GM12878 (cell line): Measurements from ENCODE around the gene NDUFS6. TPM values are rescaled to one million over a fixed set of nuclear protein-coding genes. Genes with fewer than 3 reads are reported as not detected.
A peak's percentile ranks its signal among the peaks of the same experiment; 100 is the strongest.

Source experiments
- BACH1 ChIP-seq: fragments of 450-650 bp; IDR thresholded peaks from 2 replicates; pipeline ENCODE4 v1.6.1; 2017; ENCODE audit warnings: mild to moderate bottlenecking, borderline replicate concordance
- CBX3 ChIP-seq: fragments of 200-600 bp; sonication (generic); IDR thresholded peaks from 2 replicates; pipeline ENCODE4 v1.6.1; 2016; ENCODE audit warnings: low read depth, borderline replicate concordance
- CREM ChIP-seq: IDR thresholded peaks from 2 replicates; pipeline ENCODE4 v1.6.1; 2014; ENCODE audit warnings: antibody characterized with exemption, low read depth
- ELK1 ChIP-seq: IDR thresholded peaks from 2 replicates; pipeline ENCODE4 v1.6.1; 2012; ENCODE audit warnings: low read depth, low read length, improper control_type of control experiment
- ESRRA ChIP-seq: IDR thresholded peaks from 2 replicates; pipeline ENCODE4 v1.6.1; 2012; ENCODE audit warnings: mild to moderate bottlenecking, low read length, improper control_type of control experiment
- FOXK2 ChIP-seq: fragments of 450-650 bp; IDR thresholded peaks from 2 replicates; pipeline ENCODE4 v1.6.1; 2017; ENCODE audit warnings: mild to moderate bottlenecking, moderate library complexity
- FOXM1 ChIP-seq: IDR thresholded peaks from 2 replicates; pipeline ENCODE4 v1.6.1; 2012; ENCODE audit warnings: low read depth, mild to moderate bottlenecking, inconsistent platforms, low read length, moderate library complexity
- MAX ChIP-seq: IDR thresholded peaks from 2 replicates; pipeline ENCODE4 v1.6.1; 2012; ENCODE audit warnings: low read depth, low read length, improper control_type of control experiment
- SIN3A ChIP-seq: IDR thresholded peaks from 2 replicates; pipeline ENCODE4 v1.6.1; 2012; ENCODE audit warnings: low read depth, low read length, improper control_type of control experiment
- SMAD1 ChIP-seq: fragments of 450-650 bp; IDR thresholded peaks from 2 replicates; pipeline ENCODE4 v1.6.1; 2018; ENCODE audit warnings: mild to moderate bottlenecking, low read depth; ENCODE audit not compliant: partially characterized antibody
- SRF ChIP-seq, 2 experiments: IDR thresholded peaks; 2 replicates each; pipeline ENCODE4 v1.6.1; 2011; ENCODE audit warnings: low read depth in 2 of 2, low read length in 2 of 2, mild to moderate bottlenecking in 1 of 2, moderate library complexity in 1 of 2
- TAF1 ChIP-seq: IDR thresholded peaks from 2 replicates; pipeline ENCODE4 v1.6.1; 2011; ENCODE audit warnings: mild to moderate bottlenecking, low read depth, low read length, borderline replicate concordance
- YY1 ChIP-seq: IDR thresholded peaks from 2 replicates; pipeline ENCODE4 v1.6.1; 2011; ENCODE audit warnings: low read depth, mild to moderate bottlenecking, low read length
- ZBTB33 ChIP-seq: fragments of 450-650 bp; IDR thresholded peaks from 2 replicates; pipeline ENCODE4 v1.6.1; 2017; ENCODE audit warnings: mild to moderate bottlenecking
- polyA plus RNA-seq, 11 experiments: library from polyadenylated mRNA; depleted of rRNA in 4 of 11; unstranded in 6 of 11; stranded (reverse) in 5 of 11; fragments of >200 nt; fragmentation: Nextera tagmentation in 4 of 11; fragmentation: Illumina TruSeq in 1 of 11; extraction: Ambion mirVana in 4 of 11; extraction: Trizol in 1 of 11; gene quantifications; 1 replicate in 1 of 11; 2 replicates in 10 of 11; pipeline versions ENCODE4 v1.2.1 to v1.2.3, GENCODE V29; 2011 to 2016; ENCODE audit warnings: inconsistent platforms in 2 of 11, missing spikeins in 2 of 11, low read depth in 1 of 11
- total RNA-seq, 4 experiments: library from RNA; depleted of rRNA in 3 of 4; stranded (reverse); fragments of >200 nt in 3 of 4; fragmentation: Illumina TruSeq in 1 of 4; extraction: Trizol in 1 of 4; gene quantifications; 2 replicates each; pipeline versions ENCODE4 v1.2.1 to v1.2.3, GENCODE V29; 2013 to 2021
- TF ChIP-seq, protein P1 (sequence below): fragments of 450-650 bp; IDR thresholded peaks from 2 replicates; pipeline ENCODE4 v1.6.1; 2017; ENCODE audit warnings: mild to moderate bottlenecking, moderate library complexity
- TF ChIP-seq, protein P2 (sequence below): IDR thresholded peaks from 2 replicates; pipeline ENCODE4 v1.6.1; 2012; ENCODE audit warnings: low read depth, low read length, improper control_type of control experiment
- TF ChIP-seq, protein P3 (sequence below): fragments of 450-650 bp; formaldehyde crosslinking; IDR thresholded peaks from 2 replicates; pipeline ENCODE4 v1.4.0; 2022; ENCODE audit warnings: mild to moderate bottlenecking, moderate library complexity

NDUFS6 gene
- total and polyA plus RNA-seq, 10 of the 15 experiments (the other 5 are each of a cell fraction or from before 2014, with no cell fraction given): 20.7 to 213 (median 58.3) TPM

- TF ChIP-seq, protein P1, sequence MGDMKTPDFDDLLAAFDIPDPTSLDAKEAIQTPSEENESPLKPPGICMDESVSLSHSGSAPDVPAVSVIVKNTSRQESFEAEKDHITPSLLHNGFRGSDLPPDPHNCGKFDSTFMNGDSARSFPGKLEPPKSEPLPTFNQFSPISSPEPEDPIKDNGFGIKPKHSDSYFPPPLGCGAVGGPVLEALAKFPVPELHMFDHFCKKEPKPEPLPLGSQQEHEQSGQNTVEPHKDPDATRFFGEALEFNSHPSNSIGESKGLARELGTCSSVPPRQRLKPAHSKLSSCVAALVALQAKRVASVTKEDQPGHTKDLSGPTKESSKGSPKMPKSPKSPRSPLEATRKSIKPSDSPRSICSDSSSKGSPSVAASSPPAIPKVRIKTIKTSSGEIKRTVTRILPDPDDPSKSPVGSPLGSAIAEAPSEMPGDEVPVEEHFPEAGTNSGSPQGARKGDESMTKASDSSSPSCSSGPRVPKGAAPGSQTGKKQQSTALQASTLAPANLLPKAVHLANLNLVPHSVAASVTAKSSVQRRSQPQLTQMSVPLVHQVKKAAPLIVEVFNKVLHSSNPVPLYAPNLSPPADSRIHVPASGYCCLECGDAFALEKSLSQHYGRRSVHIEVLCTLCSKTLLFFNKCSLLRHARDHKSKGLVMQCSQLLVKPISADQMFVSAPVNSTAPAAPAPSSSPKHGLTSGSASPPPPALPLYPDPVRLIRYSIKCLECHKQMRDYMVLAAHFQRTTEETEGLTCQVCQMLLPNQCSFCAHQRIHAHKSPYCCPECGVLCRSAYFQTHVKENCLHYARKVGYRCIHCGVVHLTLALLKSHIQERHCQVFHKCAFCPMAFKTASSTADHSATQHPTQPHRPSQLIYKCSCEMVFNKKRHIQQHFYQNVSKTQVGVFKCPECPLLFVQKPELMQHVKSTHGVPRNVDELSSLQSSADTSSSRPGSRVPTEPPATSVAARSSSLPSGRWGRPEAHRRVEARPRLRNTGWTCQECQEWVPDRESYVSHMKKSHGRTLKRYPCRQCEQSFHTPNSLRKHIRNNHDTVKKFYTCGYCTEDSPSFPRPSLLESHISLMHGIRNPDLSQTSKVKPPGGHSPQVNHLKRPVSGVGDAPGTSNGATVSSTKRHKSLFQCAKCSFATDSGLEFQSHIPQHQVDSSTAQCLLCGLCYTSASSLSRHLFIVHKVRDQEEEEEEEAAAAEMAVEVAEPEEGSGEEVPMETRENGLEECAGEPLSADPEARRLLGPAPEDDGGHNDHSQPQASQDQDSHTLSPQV: no peak
- TF ChIP-seq SMAD1: no peak
- TF ChIP-seq BACH1: 0 out of 2 replicates have a peak, but pooled peaks have one; percentile 23
- TF ChIP-seq FOXK2: no peak
- no peak for TF ChIP-seq ZBTB33
- no peak for TF ChIP-seq ELK1
- peak; percentile 35; the same call in 1 of the 2 replicates for TF ChIP-seq FOXM1
- TF ChIP-seq MAX: 0 out of 2 replicates have a peak, but pooled peaks have one; percentile 22
- no peak for TF ChIP-seq YY1
- no peak for TF ChIP-seq TAF1
- TF ChIP-seq CREM: no peak
- no peak for TF ChIP-seq ESRRA
- TF ChIP-seq CBX3: no peak
- TF ChIP-seq SRF (IDR thresholded peaks at IDR 0.05; ENCODE audit: low read depth in 2 of 2, low read length in 2 of 2): no peak
- no peak for TF ChIP-seq SIN3A
- TF ChIP-seq, protein P2, sequence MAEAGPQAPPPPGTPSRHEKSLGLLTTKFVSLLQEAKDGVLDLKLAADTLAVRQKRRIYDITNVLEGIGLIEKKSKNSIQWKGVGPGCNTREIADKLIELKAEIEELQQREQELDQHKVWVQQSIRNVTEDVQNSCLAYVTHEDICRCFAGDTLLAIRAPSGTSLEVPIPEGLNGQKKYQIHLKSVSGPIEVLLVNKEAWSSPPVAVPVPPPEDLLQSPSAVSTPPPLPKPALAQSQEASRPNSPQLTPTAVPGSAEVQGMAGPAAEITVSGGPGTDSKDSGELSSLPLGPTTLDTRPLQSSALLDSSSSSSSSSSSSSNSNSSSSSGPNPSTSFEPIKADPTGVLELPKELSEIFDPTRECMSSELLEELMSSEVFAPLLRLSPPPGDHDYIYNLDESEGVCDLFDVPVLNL: no peak
- TF ChIP-seq, protein P3, sequence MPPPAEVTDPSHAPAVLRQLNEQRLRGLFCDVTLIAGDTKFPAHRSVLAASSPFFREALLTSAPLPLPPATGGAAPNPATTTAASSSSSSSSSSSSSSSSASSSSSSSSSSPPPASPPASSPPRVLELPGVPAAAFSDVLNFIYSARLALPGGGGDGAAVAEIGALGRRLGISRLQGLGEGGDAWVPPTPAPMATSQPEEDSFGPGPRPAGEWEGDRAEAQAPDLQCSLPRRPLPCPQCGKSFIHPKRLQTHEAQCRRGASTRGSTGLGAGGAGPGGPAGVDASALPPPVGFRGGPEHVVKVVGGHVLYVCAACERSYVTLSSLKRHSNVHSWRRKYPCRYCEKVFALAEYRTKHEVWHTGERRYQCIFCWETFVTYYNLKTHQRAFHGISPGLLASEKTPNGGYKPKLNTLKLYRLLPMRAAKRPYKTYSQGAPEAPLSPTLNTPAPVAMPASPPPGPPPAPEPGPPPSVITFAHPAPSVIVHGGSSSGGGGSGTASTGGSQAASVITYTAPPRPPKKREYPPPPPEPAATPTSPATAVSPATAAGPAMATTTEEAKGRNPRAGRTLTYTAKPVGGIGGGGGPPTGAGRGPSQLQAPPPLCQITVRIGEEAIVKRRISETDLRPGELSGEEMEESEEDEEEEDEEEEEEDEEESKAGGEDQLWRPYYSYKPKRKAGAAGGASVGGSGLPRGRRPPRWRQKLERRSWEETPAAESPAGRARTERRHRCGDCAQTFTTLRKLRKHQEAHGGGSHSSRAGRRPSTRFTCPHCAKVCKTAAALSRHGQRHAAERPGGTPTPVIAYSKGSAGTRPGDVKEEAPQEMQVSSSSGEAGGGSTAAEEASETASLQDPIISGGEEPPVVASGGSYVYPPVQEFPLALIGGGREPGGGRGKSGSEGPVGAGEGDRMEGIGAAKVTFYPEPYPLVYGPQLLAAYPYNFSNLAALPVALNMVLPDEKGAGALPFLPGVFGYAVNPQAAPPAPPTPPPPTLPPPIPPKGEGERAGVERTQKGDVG: no peak
Observed at GRCh38 chr5:1793966-1794900, 7.0 kb upstream of the NDUFS6 start (continued).
